ENCODE data around the gene TK2. TPM values are rescaled to one million over a fixed set of nuclear protein-coding genes. Genes with fewer than 3 reads are reported as not detected.

The TK2 gene
- total and polyA plus RNA-seq, 9 of the 15 experiments (the other 6 are each of a cell fraction or from before 2014, with no cell fraction given) = 1.1 to 10.2 (median 5.3) TPM

DNA sequence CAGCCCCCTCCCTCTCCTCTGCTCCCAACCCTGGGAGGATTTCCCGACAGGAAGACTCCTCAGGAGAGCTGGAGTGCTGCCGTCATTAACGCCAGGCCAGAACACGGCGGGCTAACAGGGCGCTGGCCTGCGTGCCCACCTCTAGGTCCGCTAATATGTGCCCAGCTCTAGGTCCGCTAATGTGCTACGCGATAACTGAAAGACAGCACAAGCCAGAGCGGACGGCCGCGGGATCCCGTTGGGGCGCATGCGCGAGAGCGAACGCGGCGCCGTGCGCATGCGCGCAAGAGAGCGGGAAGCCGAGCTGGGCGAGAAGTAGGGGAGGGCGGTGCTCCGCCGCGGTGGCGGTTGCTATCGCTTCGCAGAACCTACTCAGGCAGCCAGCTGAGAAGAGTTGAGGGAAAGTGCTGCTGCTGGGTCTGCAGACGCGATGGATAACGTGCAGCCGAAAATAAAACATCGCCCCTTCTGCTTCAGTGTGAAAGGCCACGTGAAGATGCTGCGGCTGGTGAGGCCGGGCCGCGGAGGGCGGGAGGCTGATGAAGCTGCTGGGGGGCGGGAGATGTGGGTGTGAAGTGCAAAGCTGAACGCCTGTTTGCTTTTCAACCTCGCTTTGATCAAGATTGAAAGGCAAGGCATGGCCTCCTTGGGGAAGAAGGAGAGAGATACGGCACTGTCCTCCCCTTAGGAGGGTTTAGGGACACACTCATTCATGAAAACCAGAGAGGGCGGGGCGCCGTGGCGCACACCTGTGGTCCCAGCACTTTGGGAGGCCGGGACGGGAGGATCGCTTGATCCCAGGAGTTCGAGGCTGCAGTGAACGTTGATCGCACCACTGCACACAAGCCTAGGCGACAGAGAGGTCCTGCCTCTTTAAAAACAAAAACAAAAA is 2.6 kb upstream of the TK2 start, which contains the start of gene CKLF (continued):
- TF ChIP-seq, protein P1, sequence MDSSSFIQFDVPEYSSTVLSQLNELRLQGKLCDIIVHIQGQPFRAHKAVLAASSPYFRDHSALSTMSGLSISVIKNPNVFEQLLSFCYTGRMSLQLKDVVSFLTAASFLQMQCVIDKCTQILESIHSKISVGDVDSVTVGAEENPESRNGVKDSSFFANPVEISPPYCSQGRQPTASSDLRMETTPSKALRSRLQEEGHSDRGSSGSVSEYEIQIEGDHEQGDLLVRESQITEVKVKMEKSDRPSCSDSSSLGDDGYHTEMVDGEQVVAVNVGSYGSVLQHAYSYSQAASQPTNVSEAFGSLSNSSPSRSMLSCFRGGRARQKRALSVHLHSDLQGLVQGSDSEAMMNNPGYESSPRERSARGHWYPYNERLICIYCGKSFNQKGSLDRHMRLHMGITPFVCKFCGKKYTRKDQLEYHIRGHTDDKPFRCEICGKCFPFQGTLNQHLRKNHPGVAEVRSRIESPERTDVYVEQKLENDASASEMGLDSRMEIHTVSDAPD (CRISPR knock-in tag; IDR thresholded peaks at IDR 0.05) = no peak
- TF ChIP-seq STAT5B (CRISPR knock-in tag; IDR thresholded peaks at IDR 0.05) = no peak
- TF ChIP-seq, protein P2, sequence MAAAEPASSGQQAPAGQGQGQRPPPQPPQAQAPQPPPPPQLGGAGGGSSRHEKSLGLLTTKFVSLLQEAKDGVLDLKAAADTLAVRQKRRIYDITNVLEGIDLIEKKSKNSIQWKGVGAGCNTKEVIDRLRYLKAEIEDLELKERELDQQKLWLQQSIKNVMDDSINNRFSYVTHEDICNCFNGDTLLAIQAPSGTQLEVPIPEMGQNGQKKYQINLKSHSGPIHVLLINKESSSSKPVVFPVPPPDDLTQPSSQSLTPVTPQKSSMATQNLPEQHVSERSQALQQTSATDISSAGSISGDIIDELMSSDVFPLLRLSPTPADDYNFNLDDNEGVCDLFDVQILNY (CRISPR knock-in tag; IDR thresholded peaks at IDR 0.05) = peak; percentile 90; the same call in 1 of the 2 replicates
- TF ChIP-seq, protein P3, sequence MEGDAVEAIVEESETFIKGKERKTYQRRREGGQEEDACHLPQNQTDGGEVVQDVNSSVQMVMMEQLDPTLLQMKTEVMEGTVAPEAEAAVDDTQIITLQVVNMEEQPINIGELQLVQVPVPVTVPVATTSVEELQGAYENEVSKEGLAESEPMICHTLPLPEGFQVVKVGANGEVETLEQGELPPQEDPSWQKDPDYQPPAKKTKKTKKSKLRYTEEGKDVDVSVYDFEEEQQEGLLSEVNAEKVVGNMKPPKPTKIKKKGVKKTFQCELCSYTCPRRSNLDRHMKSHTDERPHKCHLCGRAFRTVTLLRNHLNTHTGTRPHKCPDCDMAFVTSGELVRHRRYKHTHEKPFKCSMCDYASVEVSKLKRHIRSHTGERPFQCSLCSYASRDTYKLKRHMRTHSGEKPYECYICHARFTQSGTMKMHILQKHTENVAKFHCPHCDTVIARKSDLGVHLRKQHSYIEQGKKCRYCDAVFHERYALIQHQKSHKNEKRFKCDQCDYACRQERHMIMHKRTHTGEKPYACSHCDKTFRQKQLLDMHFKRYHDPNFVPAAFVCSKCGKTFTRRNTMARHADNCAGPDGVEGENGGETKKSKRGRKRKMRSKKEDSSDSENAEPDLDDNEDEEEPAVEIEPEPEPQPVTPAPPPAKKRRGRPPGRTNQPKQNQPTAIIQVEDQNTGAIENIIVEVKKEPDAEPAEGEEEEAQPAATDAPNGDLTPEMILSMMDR (IDR thresholded peaks at IDR 0.05 in 2 of 3, conservative IDR thresholded peaks at IDR 0.05 in 1 of 3; ENCODE audit: insufficient read depth in 2 of 3, low read depth in 1 of 3, low read length in 3 of 3) = no peak
- TF ChIP-seq DMBX1 (CRISPR knock-in tag; IDR thresholded peaks at IDR 0.05; ENCODE audit: borderline replicate concordance) = no peak; the same call in 1 of the 2 replicates
- TF ChIP-seq KDM1A (IDR thresholded peaks at IDR 0.05) = peak in 1 of 2 experiments; percentile 80; a peak in 2 of 4 replicates
- TF ChIP-seq PTRF (tag; IDR thresholded peaks at IDR 0.05) = no peak
- TF ChIP-seq, protein P4, sequence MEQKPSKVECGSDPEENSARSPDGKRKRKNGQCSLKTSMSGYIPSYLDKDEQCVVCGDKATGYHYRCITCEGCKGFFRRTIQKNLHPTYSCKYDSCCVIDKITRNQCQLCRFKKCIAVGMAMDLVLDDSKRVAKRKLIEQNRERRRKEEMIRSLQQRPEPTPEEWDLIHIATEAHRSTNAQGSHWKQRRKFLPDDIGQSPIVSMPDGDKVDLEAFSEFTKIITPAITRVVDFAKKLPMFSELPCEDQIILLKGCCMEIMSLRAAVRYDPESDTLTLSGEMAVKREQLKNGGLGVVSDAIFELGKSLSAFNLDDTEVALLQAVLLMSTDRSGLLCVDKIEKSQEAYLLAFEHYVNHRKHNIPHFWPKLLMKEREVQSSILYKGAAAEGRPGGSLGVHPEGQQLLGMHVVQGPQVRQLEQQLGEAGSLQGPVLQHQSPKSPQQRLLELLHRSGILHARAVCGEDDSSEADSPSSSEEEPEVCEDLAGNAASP (IDR thresholded peaks at IDR 0.05) = no peak
- TF ChIP-seq ESRRA (IDR thresholded peaks at IDR 0.05; ENCODE audit: borderline replicate concordance, low read depth) = peak; percentile 46; the same call in 1 of the 2 replicates
- TF ChIP-seq ZNF785 (CRISPR knock-in tag; IDR thresholded peaks at IDR 0.05) = no peak
- TF ChIP-seq TEAD4 (IDR thresholded peaks at IDR 0.05; ENCODE audit: low read length) = peak; percentile 25; the same call in 1 of the 2 replicates
- peak; percentile 97 for TF ChIP-seq TEAD4 (CRISPR knock-in tag; IDR thresholded peaks at IDR 0.05; ENCODE audit: borderline replicate concordance)
- no peak for TF ChIP-seq SMARCB1 (IDR thresholded peaks at IDR 0.05; ENCODE audit: insufficient read length, low read depth)
- peak; percentile 22; the same call in 1 of the 2 replicates for TF ChIP-seq RAD51 (IDR thresholded peaks at IDR 0.05; ENCODE audit: borderline replicate concordance, low read depth)
- TF ChIP-seq ZNF76 (CRISPR knock-in tag; IDR thresholded peaks at IDR 0.05; ENCODE audit: borderline replicate concordance) = no peak; the same call in 1 of the 2 replicates
- no peak for TF ChIP-seq SMARCC2 (IDR thresholded peaks at IDR 0.05; ENCODE audit: low read depth)
- peak; percentile 31; the same call in 1 of the 2 replicates for TF ChIP-seq SP1 (CRISPR knock-in tag; IDR thresholded peaks at IDR 0.05)
- no peak for TF ChIP-seq GATAD2B (IDR thresholded peaks at IDR 0.05; ENCODE audit: borderline replicate concordance)
- no peak for TF ChIP-seq ERF (CRISPR knock-in tag; IDR thresholded peaks at IDR 0.05)
- TF ChIP-seq POU5F1 (IDR thresholded peaks at IDR 0.05; ENCODE audit: borderline replicate concordance, low read depth, low read length, partially characterized antibody) = peak; percentile 96
- peak; percentile 4 for TF ChIP-seq RBM39 (optimal IDR thresholded peaks at IDR 0.05; ENCODE audit: low read depth, low read length)
- TF ChIP-seq POLR2AphosphoS5 (IDR thresholded peaks at IDR 0.05; ENCODE audit: control insufficient read depth, insufficient read depth, low read depth, low read length) = peak; percentile 77
